ENCODE results near the gene LY9. TPM values are rescaled to one million over a fixed set of nuclear protein-coding genes. Genes with fewer than 3 reads are reported as not detected.

Gene LY9
- polyA plus RNA-seq, 2 of the 4 experiments (the other 2 are of a cell fraction): 0.05 to 0.19 TPM

DNA sequence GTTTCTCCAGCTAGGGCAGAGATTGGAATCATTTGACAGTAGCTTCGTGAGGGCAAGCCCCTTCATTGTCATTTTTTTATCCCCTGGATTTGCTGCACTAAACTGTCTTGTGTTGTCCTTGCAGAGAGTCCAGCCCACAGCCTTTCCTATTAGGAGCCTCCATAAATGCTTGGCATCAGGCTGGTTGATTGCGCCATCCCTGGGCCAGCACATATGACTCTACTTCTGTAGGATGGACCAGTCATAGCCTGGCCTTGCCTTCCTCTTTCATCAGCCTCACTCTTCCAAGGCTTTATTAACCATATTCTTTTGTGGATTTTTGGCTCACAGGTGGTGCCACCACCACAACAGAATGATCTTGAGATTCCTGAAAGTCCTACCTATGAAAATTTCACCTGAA lies 31.4 kb downstream of the LY9 start:
- no peak for ATAC-seq
- Histone ChIP-seq H3K4me3 (no peak overlapping the region), H3K27ac (peak overlapping the region; percentile 64 to 81), H3K4me1 (peaks cover 25% of the 10 kb centered on the region), H3K4me2 (peak overlapping the region; percentile 50; the same call in 2 of the 3 replicates), H3K9me3 (no peaks in the 10 kb centered on the region)
- WGBS (ENCODE audit: missing lambda C conversion rate): 89% methylated on average over 2 of the region's 2 CpGs
- TF ChIP-seq ZSCAN20 (CRISPR knock-in tag; IDR thresholded peaks at IDR 0.05) (no peak), POLR2A (IDR thresholded peaks at IDR 0.05; ENCODE audit: low read length) (no peak), CEBPB (IDR thresholded peaks at IDR 0.05) (peak; percentile 69 to 83; a peak in 3 of 4 replicates)
- TF ChIP-seq, protein P1, sequence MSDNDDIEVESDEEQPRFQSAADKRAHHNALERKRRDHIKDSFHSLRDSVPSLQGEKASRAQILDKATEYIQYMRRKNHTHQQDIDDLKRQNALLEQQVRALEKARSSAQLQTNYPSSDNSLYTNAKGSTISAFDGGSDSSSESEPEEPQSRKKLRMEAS (IDR thresholded peaks at IDR 0.05): no peak
- TF ChIP-seq, protein P2, sequence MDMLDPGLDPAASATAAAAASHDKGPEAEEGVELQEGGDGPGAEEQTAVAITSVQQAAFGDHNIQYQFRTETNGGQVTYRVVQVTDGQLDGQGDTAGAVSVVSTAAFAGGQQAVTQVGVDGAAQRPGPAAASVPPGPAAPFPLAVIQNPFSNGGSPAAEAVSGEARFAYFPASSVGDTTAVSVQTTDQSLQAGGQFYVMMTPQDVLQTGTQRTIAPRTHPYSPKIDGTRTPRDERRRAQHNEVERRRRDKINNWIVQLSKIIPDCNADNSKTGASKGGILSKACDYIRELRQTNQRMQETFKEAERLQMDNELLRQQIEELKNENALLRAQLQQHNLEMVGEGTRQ (IDR thresholded peaks at IDR 0.05): no peak
- ChIA-PET CTCF (interaction anchor here (0.6 to 6.5 kb wide), 6 partner anchors 7 to 517 kb away, joined by 3 to 23 read pairs (median 6); no protein-coding TSS in a partner anchor), POLR2A (no interaction called here)
- FAIRE-seq: no peak
- peak in 1 of 2 experiments; percentile 26 for DNase-seq (ENCODE audit: low read depth in 1 of 2, low spot score in 1 of 2)

DNA sequence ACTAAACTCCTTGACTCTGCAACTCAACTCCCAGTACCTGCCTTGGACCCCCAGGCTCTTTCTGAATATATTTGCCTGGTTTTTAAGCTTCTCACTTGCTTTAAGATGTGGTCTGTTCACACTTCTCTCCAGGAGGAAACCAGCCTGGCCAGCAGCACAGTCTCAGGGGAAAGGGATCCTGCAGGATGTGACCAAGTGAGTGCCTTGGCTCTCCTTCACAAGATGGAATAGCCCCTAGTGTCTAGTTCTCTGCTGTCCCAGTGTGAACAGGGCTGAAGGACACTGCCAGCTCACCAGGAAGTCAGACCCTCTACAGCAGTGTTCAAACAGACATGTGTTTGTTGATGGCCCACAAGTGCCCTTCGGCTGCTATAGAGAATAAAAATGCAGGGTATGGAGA lies 33.8 kb downstream of the LY9 start:
- H3K4me2 ChIP-seq: no peak overlapping the region
- no peak for TF ChIP-seq EHF (CRISPR knock-in tag; IDR thresholded peaks at IDR 0.05)
- ATAC-seq (no peak), DNase-seq (ENCODE audit: low read depth in 1 of 2, low spot score in 1 of 2) (no peak), FAIRE-seq (no peak)
- 92% methylated on average over 1 of the region's 1 CpG for WGBS (ENCODE audit: missing lambda C conversion rate)
- ChIA-PET CTCF (interaction anchor here (0.5 to 4.3 kb wide), 26 partner anchors 10 to 1718 kb away, joined by 3 to 48 read pairs (median 5); partner anchors contain the start of gene ITLN2), POLR2A (no interaction called here)
- H3K4me1 ChIP-seq: peaks cover 25% of the 10 kb centered on the region
- no peak overlapping the region for H3K4me3 ChIP-seq
- H3K9me3 ChIP-seq: no peaks in the 10 kb centered on the region
- H3K27ac ChIP-seq: peak overlapping the region in 1 of 2 experiments; percentile 47; a peak in 1 of 6 replicates

DNA sequence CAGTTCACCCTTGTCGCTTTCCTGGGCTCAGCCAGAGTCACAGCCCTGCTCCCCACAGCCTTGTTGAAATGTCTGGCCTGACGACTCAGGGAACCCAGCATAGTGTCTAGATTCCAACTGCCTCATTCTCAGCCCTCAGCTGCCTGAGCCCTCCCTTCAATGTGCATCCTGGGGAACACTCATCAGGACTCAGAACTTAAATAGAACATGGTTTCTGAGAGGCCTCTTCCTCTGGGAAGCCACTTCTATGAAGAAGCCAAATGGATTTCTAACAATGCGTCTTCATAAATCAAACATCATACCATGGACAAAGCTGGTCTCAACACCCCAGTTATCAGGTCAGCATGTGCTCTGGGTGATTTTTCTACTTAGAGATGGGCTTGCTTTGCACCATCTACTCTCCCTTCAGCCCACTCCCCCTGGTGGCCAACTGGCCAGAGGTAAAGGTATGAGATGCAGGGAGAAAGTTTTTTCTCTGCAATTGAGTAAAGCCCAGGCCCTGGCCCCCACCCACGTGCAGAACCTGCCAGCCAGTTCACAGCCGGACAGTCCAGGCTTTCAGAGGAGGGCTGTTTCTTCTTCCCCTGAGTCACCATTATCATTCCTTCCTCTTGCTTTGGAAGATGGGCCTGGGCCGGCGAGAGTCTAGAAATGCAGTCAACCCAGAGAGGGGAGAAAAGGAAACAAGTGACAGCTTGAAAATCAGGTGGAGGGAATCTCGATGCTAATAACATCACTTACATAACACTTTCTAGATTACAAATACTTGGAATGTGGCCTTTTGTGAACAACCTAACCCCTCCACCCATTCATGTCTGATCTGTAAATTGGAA lies 34.6 kb downstream of the LY9 start:
- TF ChIP-seq TFCP2L1 (CRISPR knock-in tag; IDR thresholded peaks at IDR 0.05) (no peak), SMC3 (IDR thresholded peaks at IDR 0.05) (peak; percentile 93), SREBF2 (IDR thresholded peaks at IDR 0.05) (no peak), EP300 (IDR thresholded peaks at IDR 0.05) (no peak), POLR2AphosphoS2 (conservative IDR thresholded peaks at IDR 0.05; ENCODE audit: low read length) (no peak), NPAS2 (CRISPR knock-in tag; IDR thresholded peaks at IDR 0.05; ENCODE audit: borderline replicate concordance) (no peak), MAFK (IDR thresholded peaks at IDR 0.05; ENCODE audit: partially characterized antibody) (no peak), KDM1A (IDR thresholded peaks at IDR 0.05; ENCODE audit: low read depth) (no peak), RCOR1 (IDR thresholded peaks at IDR 0.05; ENCODE audit: low read depth, low read length) (no peak), KDM5A (IDR thresholded peaks at IDR 0.05) (no peak), JUN (IDR thresholded peaks at IDR 0.05) (no peak), HDAC2 (IDR thresholded peaks at IDR 0.05) (no peak), JUNB (IDR thresholded peaks at IDR 0.05) (no peak), FOSL2 (IDR thresholded peaks at IDR 0.05) (no peak), FOSL2 (CRISPR knock-in tag; IDR thresholded peaks at IDR 0.05) (no peak), FOSB (CRISPR knock-in tag; IDR thresholded peaks at IDR 0.05) (no peak), RAD21 (conservative IDR thresholded peaks at IDR 0.05 in 1 of 2, IDR thresholded peaks at IDR 0.05 in 1 of 2) (peak; percentile 73 to 77)
- TF ChIP-seq, protein P3, sequence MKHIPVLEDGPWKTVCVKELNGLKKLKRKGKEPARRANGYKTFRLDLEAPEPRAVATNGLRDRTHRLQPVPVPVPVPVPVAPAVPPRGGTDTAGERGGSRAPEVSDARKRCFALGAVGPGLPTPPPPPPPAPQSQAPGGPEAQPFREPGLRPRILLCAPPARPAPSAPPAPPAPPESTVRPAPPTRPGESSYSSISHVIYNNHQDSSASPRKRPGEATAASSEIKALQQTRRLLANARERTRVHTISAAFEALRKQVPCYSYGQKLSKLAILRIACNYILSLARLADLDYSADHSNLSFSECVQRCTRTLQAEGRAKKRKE (CRISPR knock-in tag; IDR thresholded peaks at IDR 0.05; ENCODE audit: low read depth): no peak
- TF ChIP-seq, protein P1 (IDR thresholded peaks at IDR 0.05): peak; percentile 51; the same call in 1 of the 2 replicates
- TF ChIP-seq, protein P4, sequence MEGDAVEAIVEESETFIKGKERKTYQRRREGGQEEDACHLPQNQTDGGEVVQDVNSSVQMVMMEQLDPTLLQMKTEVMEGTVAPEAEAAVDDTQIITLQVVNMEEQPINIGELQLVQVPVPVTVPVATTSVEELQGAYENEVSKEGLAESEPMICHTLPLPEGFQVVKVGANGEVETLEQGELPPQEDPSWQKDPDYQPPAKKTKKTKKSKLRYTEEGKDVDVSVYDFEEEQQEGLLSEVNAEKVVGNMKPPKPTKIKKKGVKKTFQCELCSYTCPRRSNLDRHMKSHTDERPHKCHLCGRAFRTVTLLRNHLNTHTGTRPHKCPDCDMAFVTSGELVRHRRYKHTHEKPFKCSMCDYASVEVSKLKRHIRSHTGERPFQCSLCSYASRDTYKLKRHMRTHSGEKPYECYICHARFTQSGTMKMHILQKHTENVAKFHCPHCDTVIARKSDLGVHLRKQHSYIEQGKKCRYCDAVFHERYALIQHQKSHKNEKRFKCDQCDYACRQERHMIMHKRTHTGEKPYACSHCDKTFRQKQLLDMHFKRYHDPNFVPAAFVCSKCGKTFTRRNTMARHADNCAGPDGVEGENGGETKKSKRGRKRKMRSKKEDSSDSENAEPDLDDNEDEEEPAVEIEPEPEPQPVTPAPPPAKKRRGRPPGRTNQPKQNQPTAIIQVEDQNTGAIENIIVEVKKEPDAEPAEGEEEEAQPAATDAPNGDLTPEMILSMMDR (IDR thresholded peaks at IDR 0.05): peak; percentile 82
- TF ChIP-seq, protein P5, sequence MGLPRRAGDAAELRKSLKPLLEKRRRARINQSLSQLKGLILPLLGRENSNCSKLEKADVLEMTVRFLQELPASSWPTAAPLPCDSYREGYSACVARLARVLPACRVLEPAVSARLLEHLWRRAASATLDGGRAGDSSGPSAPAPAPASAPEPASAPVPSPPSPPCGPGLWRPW (IDR thresholded peaks at IDR 0.05): no peak
- DNase-seq (ENCODE audit: low read depth in 1 of 2, low spot score in 1 of 2) (peak; percentile 47 to 73), FAIRE-seq (peak; percentile 67), ATAC-seq (peak; percentile 86 to 89)
- peaks cover 25% of the 10 kb centered on the region for H3K4me1 ChIP-seq
- H3K4me2 ChIP-seq: no peak overlapping the region
- POLR2A ChIA-PET: no interaction called here
- peak overlapping the region in 1 of 2 experiments; percentile 47; a peak in 2 of 6 replicates for H3K27ac ChIP-seq
- CTCF ChIA-PET: interaction anchor here (0.5 to 4.3 kb wide), 32 partner anchors 8 to 158 kb away, joined by 3 to 48 read pairs (median 5); partner anchors contain the start of gene ITLN2
- WGBS (ENCODE audit: missing lambda C conversion rate): 49% methylated on average over 8 of the region's 8 CpGs
- no peaks in the 10 kb centered on the region for H3K9me3 ChIP-seq
- no peak overlapping the region for H3K4me3 ChIP-seq
